ENCODE results near the gene HOXC11. TPM values are rescaled to one million over a fixed set of nuclear protein-coding genes. Genes with fewer than 3 reads are reported as not detected.

The HOXC11 gene
- total RNA-seq, 5 donors from 2014 or later (not counting 1 experiment from before 2014, with no cell fraction given) = not detected

DNA sequence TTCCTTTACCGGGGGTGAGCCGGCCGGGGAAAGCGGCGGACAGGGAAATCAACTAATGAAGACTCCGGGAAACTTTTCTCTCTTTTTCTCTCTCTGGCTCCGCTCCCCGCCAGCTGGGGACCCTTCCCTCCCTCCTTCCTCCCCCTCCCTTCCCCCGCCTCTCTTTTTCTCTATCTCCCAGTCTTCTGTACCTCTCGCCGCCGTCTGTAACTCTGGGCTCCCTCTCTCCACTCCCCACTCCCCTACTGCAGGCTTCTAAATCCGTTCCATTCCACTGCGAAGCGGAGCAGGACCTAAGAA lies 6.9 kb upstream of the HOXC11 start:
- peak overlapping the region in 2 of 3 donors; percentile 5 to 55 for H3K4me3 Mint-ChIP-seq
- Histone ChIP-seq H3K27me3 (replicated peaks in 1 of 2; ENCODE audit: control insufficient read depth in 2 of 2, extremely low read depth in 1 of 2, insufficient read depth in 2 of 2, low read length in 1 of 2) (peaks cover 36 to 93% of the 10 kb centered on the region in 2 experiments), H3K4me3 (ENCODE audit: control insufficient read depth in 1 of 2, extremely low read depth in 1 of 2, low read length in 1 of 2) (peak overlapping the region in 1 of 2 donors; percentile 30), H3K9me3 (no peaks in the 10 kb centered on the region), H3K36me3 (ENCODE audit: control insufficient read depth in 2 of 2, extremely low read depth in 1 of 2, insufficient read depth in 1 of 2, low read length in 1 of 2) (no peaks in the 10 kb centered on the region), H3K27ac (ENCODE audit: low read length) (no peak overlapping the region), H3K4me1 (ENCODE audit: control insufficient read depth in 1 of 2, extremely low read depth in 1 of 2, insufficient read depth in 2 of 2, low read length in 2 of 2) (peaks cover 0 to 38% of the 10 kb centered on the region in 2 experiments)
- no peak overlapping the region for H3K27ac Mint-ChIP-seq
- H3K4me1 Mint-ChIP-seq = peaks cover 31 to 44% (median 36%) of the 10 kb centered on the region in 3 donors
- 4% methylated on average over 7 of the region's 15 CpGs for WGBS (ENCODE audit: insufficient coverage)
- ChIA-PET CTCF (no interaction called here), POLR2A (no interaction called here)
- DNase-seq (no peak), ATAC-seq (replicated peaks in 1 of 4) (no peak)
- peaks cover 86 to 93% of the 10 kb centered on the region in 2 donors for H3K27me3 Mint-ChIP-seq
- no peaks in the 10 kb centered on the region for H3K9me3 Mint-ChIP-seq
- H3K36me3 Mint-ChIP-seq = no peaks in the 10 kb centered on the region

- Mint-ChIP-seq H3K4me1 (peaks cover 31 to 44% (median 36%) of the 10 kb centered on the region in 3 donors), H3K27me3 (peaks cover 91 to 97% of the 10 kb centered on the region in 2 donors), H3K4me3 (peak overlapping the region in 2 of 3 donors; percentile 5 to 55), H3K9me3 (no peaks in the 10 kb centered on the region), H3K27ac (no peak overlapping the region), H3K36me3 (no peaks in the 10 kb centered on the region)
- H3K4me3 ChIP-seq (ENCODE audit: control insufficient read depth in 1 of 2, extremely low read depth in 1 of 2, low read length in 1 of 2) = no peak overlapping the region
- ChIA-PET CTCF (no interaction called here), POLR2A (no interaction called here)
- no peak overlapping the region for H3K27ac ChIP-seq (ENCODE audit: low read length)
- H3K27me3 ChIP-seq (replicated peaks in 1 of 2; ENCODE audit: control insufficient read depth in 2 of 2, extremely low read depth in 1 of 2, insufficient read depth in 2 of 2, low read length in 1 of 2) = peaks cover 41 to 93% of the 10 kb centered on the region in 2 experiments
- WGBS (ENCODE audit: insufficient coverage) = 15% methylated on average over 33 of the region's 36 CpGs
- H3K9me3 ChIP-seq = no peaks in the 10 kb centered on the region
- H3K4me1 ChIP-seq (ENCODE audit: control insufficient read depth in 1 of 2, extremely low read depth in 1 of 2, insufficient read depth in 2 of 2, low read length in 2 of 2) = peaks cover 0 to 33% of the 10 kb centered on the region in 2 experiments
- DNase-seq (no peak), ATAC-seq (replicated peaks in 1 of 4) (no peak)
- no peaks in the 10 kb centered on the region for H3K36me3 ChIP-seq (ENCODE audit: control insufficient read depth in 2 of 2, extremely low read depth in 1 of 2, insufficient read depth in 1 of 2, low read length in 1 of 2)
These were observed 6.4 kb upstream of the HOXC11 start for GRCh38 chr12:53966385-53967133.

- ATAC-seq (replicated peaks in 1 of 4) (no peak), DNase-seq (no peak)
- peak overlapping the region in 1 of 3 donors; percentile 55 for H3K4me3 Mint-ChIP-seq
- no peak overlapping the region for H3K27ac Mint-ChIP-seq
- peaks cover 31 to 44% (median 36%) of the 10 kb centered on the region in 3 donors for H3K4me1 Mint-ChIP-seq
- WGBS (ENCODE audit: insufficient coverage) = 0% methylated on average over 1 of the region's 5 CpGs
- H3K9me3 Mint-ChIP-seq = no peaks in the 10 kb centered on the region
- H3K27ac ChIP-seq (ENCODE audit: low read length) = no peak overlapping the region
- H3K27me3 ChIP-seq (replicated peaks in 1 of 2; ENCODE audit: control insufficient read depth in 2 of 2, extremely low read depth in 1 of 2, insufficient read depth in 2 of 2, low read length in 1 of 2) = peaks cover 44 to 96% of the 10 kb centered on the region in 2 experiments
- no peak overlapping the region for H3K4me3 ChIP-seq (ENCODE audit: control insufficient read depth in 1 of 2, extremely low read depth in 1 of 2, low read length in 1 of 2)
- peaks cover 96 to 99% of the 10 kb centered on the region in 2 donors for H3K27me3 Mint-ChIP-seq
- POLR2A ChIA-PET = no interaction called here
- no peaks in the 10 kb centered on the region for H3K9me3 ChIP-seq
- CTCF ChIA-PET = no interaction called here
- H3K36me3 ChIP-seq (ENCODE audit: control insufficient read depth in 2 of 2, extremely low read depth in 1 of 2, insufficient read depth in 1 of 2, low read length in 1 of 2) = no peaks in the 10 kb centered on the region
- peaks cover 0 to 32% of the 10 kb centered on the region in 2 experiments for H3K4me1 ChIP-seq (ENCODE audit: control insufficient read depth in 1 of 2, extremely low read depth in 1 of 2, insufficient read depth in 2 of 2, low read length in 2 of 2)
- no peaks in the 10 kb centered on the region for H3K36me3 Mint-ChIP-seq
These were observed 5.5 kb upstream of the HOXC11 start for GRCh38 chr12:53967421-53967925.

DNA sequence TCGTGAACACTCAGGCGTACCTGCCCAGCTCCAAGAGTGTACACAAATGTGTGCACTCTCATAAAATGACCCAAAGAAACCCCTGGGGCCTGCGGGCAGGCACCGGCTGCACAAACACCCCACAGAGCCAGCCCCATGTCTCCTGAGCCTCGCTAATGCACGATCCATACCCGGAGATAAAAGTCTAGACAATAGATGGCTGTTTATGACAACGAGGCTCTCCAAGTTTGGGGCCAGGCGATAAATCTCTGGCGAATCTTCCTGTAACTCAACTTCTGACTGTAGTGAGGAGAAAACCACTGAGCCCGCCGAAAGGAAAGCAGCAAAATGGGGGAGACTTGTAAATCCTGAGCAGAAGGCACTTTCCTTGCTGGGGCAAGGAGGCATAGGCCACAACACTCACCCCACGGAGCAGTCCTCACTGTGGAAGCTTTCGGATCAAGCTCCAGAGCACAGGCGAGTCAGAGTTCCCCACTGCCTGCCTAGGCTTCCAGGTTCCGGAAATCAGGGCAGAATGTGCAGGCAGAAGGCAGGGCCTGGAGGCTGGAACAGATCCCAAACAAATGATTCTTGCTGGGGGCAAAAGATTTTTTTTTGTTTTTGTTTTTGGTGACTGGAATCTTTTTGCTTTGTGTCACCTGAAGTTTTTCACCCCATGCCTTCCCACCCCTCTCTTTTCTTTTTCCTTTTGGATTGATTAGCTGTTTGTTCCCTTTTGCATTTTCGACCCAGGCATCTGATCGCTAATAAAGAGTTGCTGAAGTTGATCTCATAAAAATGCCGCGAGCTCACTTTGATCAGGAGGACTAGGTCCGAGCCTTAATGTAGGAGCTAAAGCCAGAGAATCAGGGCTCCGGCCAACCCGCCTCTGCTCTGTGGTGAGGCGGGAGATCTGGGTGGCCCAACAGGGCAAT lies 4.5 kb upstream of the HOXC11 start:
- ATAC-seq (replicated peaks in 1 of 4) = no peak
- Histone ChIP-seq H3K27ac (ENCODE audit: low read length) (no peak overlapping the region), H3K4me1 (ENCODE audit: control insufficient read depth in 1 of 2, extremely low read depth in 1 of 2, insufficient read depth in 2 of 2, low read length in 2 of 2) (peaks cover 0 to 37% of the 10 kb centered on the region in 2 experiments), H3K27me3 (replicated peaks in 1 of 2; ENCODE audit: control insufficient read depth in 2 of 2, extremely low read depth in 1 of 2, insufficient read depth in 2 of 2, low read length in 1 of 2) (peaks cover 44 to 96% of the 10 kb centered on the region in 2 experiments), H3K9me3 (no peaks in the 10 kb centered on the region), H3K4me3 (ENCODE audit: control insufficient read depth in 1 of 2, extremely low read depth in 1 of 2, low read length in 1 of 2) (no peak overlapping the region), H3K36me3 (ENCODE audit: control insufficient read depth in 2 of 2, extremely low read depth in 1 of 2, insufficient read depth in 1 of 2, low read length in 1 of 2) (no peaks in the 10 kb centered on the region)
- H3K27me3 Mint-ChIP-seq = peaks cover 95 to 99% of the 10 kb centered on the region in 2 donors
- DNase-seq = no peak
- no peak overlapping the region for H3K4me3 Mint-ChIP-seq
- POLR2A ChIA-PET = no interaction called here
- no peaks in the 10 kb centered on the region for H3K9me3 Mint-ChIP-seq
- H3K4me1 Mint-ChIP-seq = peaks cover 34 to 47% (median 39%) of the 10 kb centered on the region in 3 donors
- CTCF ChIA-PET = no interaction called here
- H3K27ac Mint-ChIP-seq = no peak overlapping the region
- peaks cover 7% of the 10 kb centered on the region for H3K36me3 Mint-ChIP-seq
- WGBS (ENCODE audit: insufficient coverage) = 25% methylated on average over 14 of the region's 24 CpGs

DNA sequence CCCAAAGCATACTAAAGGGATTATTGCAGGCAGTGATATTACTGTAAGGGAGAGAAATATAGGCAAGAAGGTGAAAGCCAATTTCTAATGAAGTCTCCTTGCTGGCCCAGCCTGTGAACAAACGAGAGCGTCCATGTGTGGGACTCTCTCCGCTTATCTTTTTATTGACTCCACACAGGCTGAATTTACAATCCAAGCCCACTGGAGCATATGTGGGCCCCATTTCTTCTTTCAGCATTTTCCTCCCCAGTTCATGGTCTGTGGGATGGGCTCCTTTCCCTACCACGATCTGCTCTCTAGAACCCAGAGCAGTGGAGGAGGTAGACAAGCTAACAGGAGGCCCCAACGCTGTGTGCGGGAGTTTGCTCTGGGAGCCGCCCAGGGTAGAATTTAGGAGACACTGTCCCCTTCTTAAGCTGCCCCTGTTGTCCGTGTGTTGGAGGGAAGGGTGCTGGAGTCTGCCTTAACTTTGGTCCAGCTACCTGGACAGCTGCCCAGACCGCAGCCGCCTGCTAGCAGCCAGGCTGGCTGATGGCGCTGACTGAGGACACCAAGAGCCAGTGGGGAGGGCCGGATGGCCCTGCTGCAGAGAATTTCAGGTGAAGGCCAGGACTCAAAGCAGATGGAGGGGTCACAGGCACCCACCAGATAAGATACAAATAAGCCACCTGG lies 3.2 kb upstream of the HOXC11 start:
- CTCF ChIA-PET = no interaction called here
- Histone ChIP-seq H3K4me1 (ENCODE audit: control insufficient read depth in 1 of 2, extremely low read depth in 1 of 2, insufficient read depth in 2 of 2, low read length in 2 of 2) (peaks cover 5 to 40% of the 10 kb centered on the region in 2 experiments), H3K27ac (ENCODE audit: low read length) (no peak overlapping the region), H3K27me3 (replicated peaks in 1 of 2; ENCODE audit: control insufficient read depth in 2 of 2, extremely low read depth in 1 of 2, insufficient read depth in 2 of 2, low read length in 1 of 2) (peaks cover 38 to 100% of the 10 kb centered on the region in 2 experiments), H3K9me3 (no peaks in the 10 kb centered on the region), H3K4me3 (ENCODE audit: control insufficient read depth in 1 of 2, extremely low read depth in 1 of 2, low read length in 1 of 2) (no peak overlapping the region), H3K36me3 (ENCODE audit: control insufficient read depth in 2 of 2, extremely low read depth in 1 of 2, insufficient read depth in 1 of 2, low read length in 1 of 2) (no peaks in the 10 kb centered on the region)
- Mint-ChIP-seq H3K27me3 (peaks cover 82 to 92% of the 10 kb centered on the region in 2 donors), H3K27ac (peak overlapping the region in 1 of 2 donors; percentile 19), H3K36me3 (peaks cover 7% of the 10 kb centered on the region), H3K4me3 (no peak overlapping the region), H3K9me3 (no peaks in the 10 kb centered on the region), H3K4me1 (peaks cover 29 to 42% (median 30%) of the 10 kb centered on the region in 3 donors)
- POLR2A ChIA-PET = no interaction called here
- DNase-seq (no peak), ATAC-seq (replicated peaks in 1 of 4) (no peak)
- WGBS (ENCODE audit: insufficient coverage) = 16% methylated on average over 7 of the region's 12 CpGs

- Mint-ChIP-seq H3K4me3 (no peak overlapping the region), H3K9me3 (no peaks in the 10 kb centered on the region), H3K27ac (no peak overlapping the region), H3K4me1 (peaks cover 29 to 37% (median 30%) of the 10 kb centered on the region in 3 donors), H3K36me3 (peaks cover 7% of the 10 kb centered on the region), H3K27me3 (peaks cover 79 to 89% of the 10 kb centered on the region in 2 donors)
- peaks cover 34 to 100% of the 10 kb centered on the region in 2 experiments for H3K27me3 ChIP-seq (replicated peaks in 1 of 2; ENCODE audit: control insufficient read depth in 2 of 2, extremely low read depth in 1 of 2, insufficient read depth in 2 of 2, low read length in 1 of 2)
- no peaks in the 10 kb centered on the region for H3K36me3 ChIP-seq (ENCODE audit: control insufficient read depth in 2 of 2, extremely low read depth in 1 of 2, insufficient read depth in 1 of 2, low read length in 1 of 2)
- peaks cover 5 to 43% of the 10 kb centered on the region in 2 experiments for H3K4me1 ChIP-seq (ENCODE audit: control insufficient read depth in 1 of 2, extremely low read depth in 1 of 2, insufficient read depth in 2 of 2, low read length in 2 of 2)
- ChIA-PET POLR2A (no interaction called here), CTCF (no interaction called here)
- H3K4me3 ChIP-seq (ENCODE audit: control insufficient read depth in 1 of 2, extremely low read depth in 1 of 2, low read length in 1 of 2) = no peak overlapping the region
- ATAC-seq (replicated peaks in 1 of 4) = no peak
- 33% methylated on average over 1 of the region's 4 CpGs for WGBS (ENCODE audit: insufficient coverage)
- no peaks in the 10 kb centered on the region for H3K9me3 ChIP-seq
- no peak for DNase-seq
- H3K27ac ChIP-seq (ENCODE audit: low read length) = no peak overlapping the region
These were observed 2.5 kb upstream of the HOXC11 start for GRCh38 chr12:53970451-53970850.

Data from T-cell (primary cell).